ENCODE measurements around the gene PUS7.

DNA sequence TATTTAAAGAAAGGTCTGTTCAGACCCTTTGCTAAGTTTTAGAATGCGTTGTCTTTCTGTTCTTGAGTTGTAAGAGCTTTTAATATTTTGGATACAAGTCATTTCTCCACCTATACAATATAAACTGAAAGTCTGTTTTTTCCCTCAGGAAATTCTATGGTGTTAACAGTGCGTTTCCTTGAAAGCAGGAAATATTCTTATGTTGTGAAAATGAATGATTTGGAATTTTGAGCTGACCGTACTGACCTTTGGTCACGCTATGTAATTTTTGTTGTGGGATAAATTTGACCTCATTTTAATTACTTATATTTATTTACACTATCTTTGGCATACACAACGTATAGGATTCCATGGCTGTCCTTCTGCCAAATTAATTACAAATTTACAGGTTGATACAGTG lies 43.5 kb downstream of the PUS7 start:
- TF ChIP-seq, protein P1, sequence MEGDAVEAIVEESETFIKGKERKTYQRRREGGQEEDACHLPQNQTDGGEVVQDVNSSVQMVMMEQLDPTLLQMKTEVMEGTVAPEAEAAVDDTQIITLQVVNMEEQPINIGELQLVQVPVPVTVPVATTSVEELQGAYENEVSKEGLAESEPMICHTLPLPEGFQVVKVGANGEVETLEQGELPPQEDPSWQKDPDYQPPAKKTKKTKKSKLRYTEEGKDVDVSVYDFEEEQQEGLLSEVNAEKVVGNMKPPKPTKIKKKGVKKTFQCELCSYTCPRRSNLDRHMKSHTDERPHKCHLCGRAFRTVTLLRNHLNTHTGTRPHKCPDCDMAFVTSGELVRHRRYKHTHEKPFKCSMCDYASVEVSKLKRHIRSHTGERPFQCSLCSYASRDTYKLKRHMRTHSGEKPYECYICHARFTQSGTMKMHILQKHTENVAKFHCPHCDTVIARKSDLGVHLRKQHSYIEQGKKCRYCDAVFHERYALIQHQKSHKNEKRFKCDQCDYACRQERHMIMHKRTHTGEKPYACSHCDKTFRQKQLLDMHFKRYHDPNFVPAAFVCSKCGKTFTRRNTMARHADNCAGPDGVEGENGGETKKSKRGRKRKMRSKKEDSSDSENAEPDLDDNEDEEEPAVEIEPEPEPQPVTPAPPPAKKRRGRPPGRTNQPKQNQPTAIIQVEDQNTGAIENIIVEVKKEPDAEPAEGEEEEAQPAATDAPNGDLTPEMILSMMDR (IDR thresholded peaks at IDR 0.05): no peak
- TF ChIP-seq, protein P2, sequence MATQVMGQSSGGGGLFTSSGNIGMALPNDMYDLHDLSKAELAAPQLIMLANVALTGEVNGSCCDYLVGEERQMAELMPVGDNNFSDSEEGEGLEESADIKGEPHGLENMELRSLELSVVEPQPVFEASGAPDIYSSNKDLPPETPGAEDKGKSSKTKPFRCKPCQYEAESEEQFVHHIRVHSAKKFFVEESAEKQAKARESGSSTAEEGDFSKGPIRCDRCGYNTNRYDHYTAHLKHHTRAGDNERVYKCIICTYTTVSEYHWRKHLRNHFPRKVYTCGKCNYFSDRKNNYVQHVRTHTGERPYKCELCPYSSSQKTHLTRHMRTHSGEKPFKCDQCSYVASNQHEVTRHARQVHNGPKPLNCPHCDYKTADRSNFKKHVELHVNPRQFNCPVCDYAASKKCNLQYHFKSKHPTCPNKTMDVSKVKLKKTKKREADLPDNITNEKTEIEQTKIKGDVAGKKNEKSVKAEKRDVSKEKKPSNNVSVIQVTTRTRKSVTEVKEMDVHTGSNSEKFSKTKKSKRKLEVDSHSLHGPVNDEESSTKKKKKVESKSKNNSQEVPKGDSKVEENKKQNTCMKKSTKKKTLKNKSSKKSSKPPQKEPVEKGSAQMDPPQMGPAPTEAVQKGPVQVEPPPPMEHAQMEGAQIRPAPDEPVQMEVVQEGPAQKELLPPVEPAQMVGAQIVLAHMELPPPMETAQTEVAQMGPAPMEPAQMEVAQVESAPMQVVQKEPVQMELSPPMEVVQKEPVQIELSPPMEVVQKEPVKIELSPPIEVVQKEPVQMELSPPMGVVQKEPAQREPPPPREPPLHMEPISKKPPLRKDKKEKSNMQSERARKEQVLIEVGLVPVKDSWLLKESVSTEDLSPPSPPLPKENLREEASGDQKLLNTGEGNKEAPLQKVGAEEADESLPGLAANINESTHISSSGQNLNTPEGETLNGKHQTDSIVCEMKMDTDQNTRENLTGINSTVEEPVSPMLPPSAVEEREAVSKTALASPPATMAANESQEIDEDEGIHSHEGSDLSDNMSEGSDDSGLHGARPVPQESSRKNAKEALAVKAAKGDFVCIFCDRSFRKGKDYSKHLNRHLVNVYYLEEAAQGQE (IDR thresholded peaks at IDR 0.05; ENCODE audit: insufficient read depth in 1 of 2, low read depth in 2 of 2, low read length in 1 of 2): no peak
- no peak for TF ChIP-seq POLR2AphosphoS5 (IDR thresholded peaks at IDR 0.05; ENCODE audit: low read depth, low read length)
- TF ChIP-seq TCF7L2 (IDR thresholded peaks at IDR 0.05; ENCODE audit: low read depth, low read length): no peak
